Measurements from ENCODE around the gene AGAP5.
"Not testable (repeated sequence)": the region's sequence is repeated elsewhere in the genome, so short reads cannot be mapped to it uniquely, and the experiment has no call there.

DNA sequence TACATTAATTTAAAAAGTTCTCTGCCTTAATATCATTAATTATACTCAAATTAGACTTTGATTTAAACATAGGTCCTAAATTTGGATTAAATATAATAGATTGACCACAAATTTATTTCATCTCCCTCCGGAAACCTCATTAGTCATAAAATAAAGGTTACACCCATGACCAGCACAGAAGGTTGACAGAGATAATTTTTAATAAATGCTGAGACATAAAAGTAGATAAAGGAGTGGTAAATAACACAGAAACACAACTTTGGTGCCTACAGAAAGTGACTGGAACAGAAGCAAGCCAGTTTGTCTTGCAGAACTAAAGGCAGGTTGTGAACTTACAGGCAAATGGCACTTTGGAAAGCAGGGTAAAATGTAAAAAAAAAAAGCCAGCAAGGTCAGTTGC is 10.3 kb downstream of the AGAP5 start:
- not testable (repeated sequence) for TF ChIP-seq EP300 (IDR thresholded peaks at IDR 0.05; ENCODE audit: borderline replicate concordance in 1 of 2, low read depth in 1 of 2, low read length in 1 of 2); RAD21 (IDR thresholded peaks at IDR 0.05; ENCODE audit: low read length)
- TF ChIP-seq, protein P1, sequence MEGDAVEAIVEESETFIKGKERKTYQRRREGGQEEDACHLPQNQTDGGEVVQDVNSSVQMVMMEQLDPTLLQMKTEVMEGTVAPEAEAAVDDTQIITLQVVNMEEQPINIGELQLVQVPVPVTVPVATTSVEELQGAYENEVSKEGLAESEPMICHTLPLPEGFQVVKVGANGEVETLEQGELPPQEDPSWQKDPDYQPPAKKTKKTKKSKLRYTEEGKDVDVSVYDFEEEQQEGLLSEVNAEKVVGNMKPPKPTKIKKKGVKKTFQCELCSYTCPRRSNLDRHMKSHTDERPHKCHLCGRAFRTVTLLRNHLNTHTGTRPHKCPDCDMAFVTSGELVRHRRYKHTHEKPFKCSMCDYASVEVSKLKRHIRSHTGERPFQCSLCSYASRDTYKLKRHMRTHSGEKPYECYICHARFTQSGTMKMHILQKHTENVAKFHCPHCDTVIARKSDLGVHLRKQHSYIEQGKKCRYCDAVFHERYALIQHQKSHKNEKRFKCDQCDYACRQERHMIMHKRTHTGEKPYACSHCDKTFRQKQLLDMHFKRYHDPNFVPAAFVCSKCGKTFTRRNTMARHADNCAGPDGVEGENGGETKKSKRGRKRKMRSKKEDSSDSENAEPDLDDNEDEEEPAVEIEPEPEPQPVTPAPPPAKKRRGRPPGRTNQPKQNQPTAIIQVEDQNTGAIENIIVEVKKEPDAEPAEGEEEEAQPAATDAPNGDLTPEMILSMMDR (IDR thresholded peaks at IDR 0.05), result not testable (repeated sequence)
- TF ChIP-seq, protein P2, sequence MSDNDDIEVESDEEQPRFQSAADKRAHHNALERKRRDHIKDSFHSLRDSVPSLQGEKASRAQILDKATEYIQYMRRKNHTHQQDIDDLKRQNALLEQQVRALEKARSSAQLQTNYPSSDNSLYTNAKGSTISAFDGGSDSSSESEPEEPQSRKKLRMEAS (IDR thresholded peaks at IDR 0.05; ENCODE audit: low read depth), result not testable (repeated sequence)
